Smooth muscle cell (in vitro differentiated cells): Measurements from ENCODE around the gene DYRK1A. TPM values are rescaled to one million over a fixed set of nuclear protein-coding genes. Genes with fewer than 3 reads are reported as not detected.

Experiments
- DNase-seq: peaks from one replicate; lab custom pipeline; 2025; ENCODE audit not compliant: unreplicated experiment; lab: John Stamatoyannopoulos, UW
- H2AFZ ChIP-seq: fragments of 200-600 bp; sonication (generic); 2 replicates; pipeline ENCODE4 v1.6.0; 2016; ENCODE audit warnings: antibody characterized with exemption, low read depth, mild to moderate bottlenecking
- H3F3A ChIP-seq: fragments of 200-600 bp; sonication (generic); 2 replicates; pipeline ENCODE4 v1.6.0; 2017; ENCODE audit warnings: antibody characterized with exemption, low read depth
- H3K27ac ChIP-seq: fragments of 200-600 bp; sonication (generic); 2 replicates; pipeline ENCODE4 v1.5.1; 2016; ENCODE audit warnings: low read depth, mild to moderate bottlenecking
- H3K27me3 ChIP-seq: fragments of 200-600 bp; sonication (generic); 2 replicates; pipeline ENCODE4 v1.6.1; 2016; ENCODE audit warnings: low read depth, mild to moderate bottlenecking
- H3K36me3 ChIP-seq: fragments of 200-600 bp; sonication (generic); 2 replicates; pipeline ENCODE4 v1.5.1; 2016; ENCODE audit warnings: low read depth
- H3K4me1 ChIP-seq: fragments of 200-600 bp; sonication (generic); 2 replicates; pipeline ENCODE4 v1.5.1; 2016; ENCODE audit warnings: low read depth
- H3K4me2 ChIP-seq: fragments of 200-600 bp; sonication (generic); 2 replicates; pipeline ENCODE4 v1.6.0; 2016; ENCODE audit warnings: mild to moderate bottlenecking
- H3K4me3 ChIP-seq: fragments of 200-600 bp; sonication (generic); 2 replicates; pipeline ENCODE4 v1.5.1; 2016; ENCODE audit warnings: mild to moderate bottlenecking
- H3K79me2 ChIP-seq: fragments of 200-600 bp; sonication (generic); 2 replicates; pipeline ENCODE4 v1.6.0; 2016; ENCODE audit warnings: low read depth, mild to moderate bottlenecking
- H3K9ac ChIP-seq: fragments of 200-600 bp; sonication (generic); 2 replicates; pipeline ENCODE4 v1.6.0; 2016; ENCODE audit warnings: low read depth
- H3K9me3 ChIP-seq: fragments of 200-600 bp; sonication (generic); replicated peaks from 2 replicates; pipeline ENCODE4 v1.5.1; 2016; ENCODE audit warnings: low read depth
- H4K20me1 ChIP-seq: fragments of 200-600 bp; sonication (generic); 2 replicates; pipeline ENCODE4 v1.6.0; 2016; ENCODE audit warnings: low read depth
- CTCF ChIP-seq: fragments of 200-600 bp; sonication (generic); IDR thresholded peaks from 2 replicates; pipeline ENCODE4 v1.5.1; 2017; ENCODE audit warnings: borderline replicate concordance, mild to moderate bottlenecking, antibody characterized with exemption; ENCODE audit not compliant: insufficient read depth, poor library complexity, severe bottlenecking
- WGBS: methylation state at CpG from one replicate; pipeline ENCODE4 v1.1.7; 2016; ENCODE audit warnings: low lambda C conversion rate; 5-methylcytosine and 5-hydroxymethylcytosine counted together
- polyA plus RNA-seq: library from polyadenylated mRNA; unstranded; fragments of >200 nt; fragmentation: Nextera tagmentation; extraction: Ambion mirVana; gene quantifications from 2 replicates; pipeline ENCODE4 v1.2.1, GENCODE V29; 2016
- total RNA-seq: library from RNA; depleted of rRNA; stranded (reverse); fragments of >200 nt; gene quantifications from 2 replicates; pipeline ENCODE4 v1.2.3, GENCODE V29; 2014

DYRK1A gene
- total and polyA plus RNA-seq, 2 experiments from 2014 or later = 2.4 to 61.7 TPM

- H4K20me1 ChIP-seq = peaks cover 100% of the 10 kb centered on the region
Observed at GRCh38 chr21:37383784-37384311, 17.3 kb downstream of the DYRK1A start.

GRCh38 chr21:37384416-37384815 lies 17.8 kb downstream of the DYRK1A start:
- Histone ChIP-seq H3K27me3 (no peaks in the 10 kb centered on the region), H3K36me3 (no peaks in the 10 kb centered on the region), H3K4me3 (no peak overlapping the region), H3K9ac (no peak overlapping the region), H3K4me1 (peaks cover 38% of the 10 kb centered on the region), H4K20me1 (peaks cover 100% of the 10 kb centered on the region), H2AFZ (no peak overlapping the region), H3K79me2 (peaks cover 100% of the 10 kb centered on the region), H3K27ac (no peak overlapping the region), H3K4me2 (no peak overlapping the region), H3F3A (peaks cover under 1% of the 10 kb centered on the region), H3K9me3 (no peaks in the 10 kb centered on the region)
- DNase-seq = no peak
- TF ChIP-seq CTCF = no peak
- WGBS = 89% methylated on average over 1 of the region's 1 CpG

More at GRCh38 chr21:37383784-37384311, 17.3 kb downstream of the DYRK1A start:
- H3K36me3 ChIP-seq = no peaks in the 10 kb centered on the region
- no peak overlapping the region for H3K27ac ChIP-seq
- H3K79me2 ChIP-seq = peaks cover 100% of the 10 kb centered on the region
- H3K4me1 ChIP-seq = peaks cover 41% of the 10 kb centered on the region
- H3F3A ChIP-seq = peaks cover 6% of the 10 kb centered on the region
- no peak overlapping the region for H3K4me3 ChIP-seq
- no peak overlapping the region for H3K4me2 ChIP-seq
- no peak overlapping the region for H3K9ac ChIP-seq
- DNase-seq = no peak
- no peak for TF ChIP-seq CTCF
- no peaks in the 10 kb centered on the region for H3K9me3 ChIP-seq
- H3K27me3 ChIP-seq = no peaks in the 10 kb centered on the region
- WGBS = 55% methylated on average over 1 of the region's 1 CpG
- no peak overlapping the region for H2AFZ ChIP-seq

- TF ChIP-seq CTCF = no peak
- Histone ChIP-seq H3K27ac (peak overlapping the region; percentile 10), H3K9me3 (no peaks in the 10 kb centered on the region), H3K4me2 (no peak overlapping the region), H3K27me3 (no peaks in the 10 kb centered on the region), H3F3A (no peaks in the 10 kb centered on the region), H3K36me3 (no peaks in the 10 kb centered on the region), H3K4me3 (no peak overlapping the region), H2AFZ (no peak overlapping the region), H3K9ac (no peak overlapping the region), H4K20me1 (peaks cover 100% of the 10 kb centered on the region), H3K79me2 (peaks cover 100% of the 10 kb centered on the region), H3K4me1 (peaks cover 29% of the 10 kb centered on the region)
- 77% methylated on average over 5 of the region's 5 CpGs for WGBS
- no peak for DNase-seq
Observed at GRCh38 chr21:37385179-37385765, 18.7 kb downstream of the DYRK1A start.

- DNase-seq = no peak
- H3K36me3 ChIP-seq = no peaks in the 10 kb centered on the region
- H3K4me2 ChIP-seq = no peak overlapping the region
- H3K27me3 ChIP-seq = no peaks in the 10 kb centered on the region
- no peak overlapping the region for H3K27ac ChIP-seq
- no peak overlapping the region for H2AFZ ChIP-seq
- H3K79me2 ChIP-seq = peaks cover 100% of the 10 kb centered on the region
- peaks cover 100% of the 10 kb centered on the region for H4K20me1 ChIP-seq
- peaks cover 26% of the 10 kb centered on the region for H3K4me1 ChIP-seq
- no peaks in the 10 kb centered on the region for H3K9me3 ChIP-seq
- WGBS = 98% methylated on average over 8 of the region's 8 CpGs
- no peak for TF ChIP-seq CTCF
- no peak overlapping the region for H3K9ac ChIP-seq
- H3K4me3 ChIP-seq = no peak overlapping the region
- H3F3A ChIP-seq = no peaks in the 10 kb centered on the region
Observed at GRCh38 chr21:37386151-37386550, 19.6 kb downstream of the DYRK1A start.
